GM19397 (cell line): ENCODE data around the gene SH2D2A.

Experiments
- ATAC-seq: cut with Tn5 transposase; IDR thresholded peaks from one replicate; pipeline ENCODE4 v1.9.1; 2021; ENCODE audit warnings: mild to moderate bottlenecking, moderate library complexity; ENCODE audit not compliant: unreplicated experiment

SH2D2A gene

DNA sequence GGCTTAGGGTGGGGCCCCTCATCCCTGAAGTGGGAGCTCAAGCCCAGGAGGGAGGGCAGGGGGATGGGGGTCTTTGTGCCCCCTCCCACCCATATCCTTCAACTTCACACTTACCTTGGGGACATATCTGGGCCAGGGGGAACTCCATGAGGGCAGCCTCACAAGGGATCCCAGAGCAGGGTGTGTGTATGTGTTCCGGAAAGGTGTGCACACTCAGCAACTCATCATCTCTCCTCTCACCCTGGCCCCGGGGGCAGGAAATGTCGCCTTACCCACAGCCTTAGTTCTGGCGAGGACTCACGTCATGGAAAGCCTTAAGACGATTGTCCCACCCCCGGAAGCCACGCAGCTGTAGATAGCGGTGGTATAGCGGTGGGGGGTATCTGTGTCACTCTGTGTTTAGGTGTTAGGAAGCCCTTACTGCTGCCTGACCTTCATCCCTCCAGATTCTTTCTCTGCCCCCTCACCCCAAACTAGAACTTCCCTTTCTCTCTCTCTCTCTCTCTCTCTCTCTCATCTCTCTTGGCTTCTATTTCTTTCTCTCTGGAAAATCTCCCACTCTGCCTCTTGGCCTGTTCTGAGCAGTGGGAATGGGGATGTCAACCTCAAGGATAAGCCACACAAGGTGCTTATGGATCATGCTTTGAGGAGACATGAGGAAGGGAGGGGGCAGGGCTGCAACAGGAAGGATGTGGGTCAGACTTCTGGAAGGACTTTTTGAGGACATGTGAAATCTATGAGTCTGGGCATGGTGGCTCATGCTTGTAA lies at the start of gene SH2D2A:
SH2D2A (minus strand) TSS at position 288 of the 768 bp plus-strand sequence; CDS start at position 148, 140 bp downstream.
- peak; percentile 65 for ATAC-seq

GRCh38 chr1:156865865-156866248 lies 49.2 kb upstream of the SH2D2A start:
- no peak for ATAC-seq

- ATAC-seq: no peak
These were observed 48.6 kb upstream of the SH2D2A start for GRCh38 chr1:156865258-156865657.

GRCh38 chr1:156864796-156865195 lies 48.1 kb upstream of the SH2D2A start:
- ATAC-seq: no peak

DNA sequence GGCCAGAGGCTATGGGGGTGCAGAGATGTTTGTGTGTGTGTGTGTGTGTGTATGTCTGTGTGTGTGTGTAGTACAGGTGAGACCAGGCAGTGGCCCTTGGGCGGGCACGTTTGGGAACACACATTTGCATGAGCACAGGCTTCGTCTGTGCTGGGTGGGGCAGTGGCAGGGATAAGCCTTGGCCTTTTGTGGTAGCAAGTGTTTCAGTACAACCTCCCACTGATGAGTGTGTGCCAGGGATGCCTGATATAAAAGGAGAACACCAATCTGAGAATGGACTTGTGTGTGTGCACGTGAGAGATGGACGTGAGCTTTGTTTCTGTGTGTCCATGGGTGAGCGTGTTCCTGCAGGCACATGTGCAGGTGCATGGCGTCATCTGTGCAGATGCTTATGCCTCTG lies 47.0 kb upstream of the SH2D2A start:
- ATAC-seq: no peak

- ATAC-seq: no peak
These were observed 46.5 kb upstream of the SH2D2A start for GRCh38 chr1:156862997-156863599.

DNA sequence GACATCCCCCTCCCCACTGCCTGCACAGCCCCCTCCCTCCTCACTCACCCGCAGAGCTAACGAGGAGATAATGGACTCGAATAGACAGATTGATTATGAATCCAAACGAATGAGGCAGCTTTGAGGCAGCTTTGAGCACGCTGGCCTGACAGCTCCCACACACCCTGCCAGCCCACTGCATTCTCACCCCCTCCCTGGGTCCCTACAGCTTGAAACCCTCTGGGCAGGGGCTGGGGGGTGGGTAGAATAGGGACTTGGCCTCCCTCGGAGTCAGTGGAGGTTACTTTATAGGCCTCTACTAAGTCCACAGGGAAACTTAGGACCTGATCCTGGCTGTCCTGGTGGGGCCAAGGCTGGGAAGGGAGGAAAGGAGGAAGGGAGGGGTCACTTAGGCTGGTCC lies 45.9 kb upstream of the SH2D2A start:
- no peak for ATAC-seq

DNA sequence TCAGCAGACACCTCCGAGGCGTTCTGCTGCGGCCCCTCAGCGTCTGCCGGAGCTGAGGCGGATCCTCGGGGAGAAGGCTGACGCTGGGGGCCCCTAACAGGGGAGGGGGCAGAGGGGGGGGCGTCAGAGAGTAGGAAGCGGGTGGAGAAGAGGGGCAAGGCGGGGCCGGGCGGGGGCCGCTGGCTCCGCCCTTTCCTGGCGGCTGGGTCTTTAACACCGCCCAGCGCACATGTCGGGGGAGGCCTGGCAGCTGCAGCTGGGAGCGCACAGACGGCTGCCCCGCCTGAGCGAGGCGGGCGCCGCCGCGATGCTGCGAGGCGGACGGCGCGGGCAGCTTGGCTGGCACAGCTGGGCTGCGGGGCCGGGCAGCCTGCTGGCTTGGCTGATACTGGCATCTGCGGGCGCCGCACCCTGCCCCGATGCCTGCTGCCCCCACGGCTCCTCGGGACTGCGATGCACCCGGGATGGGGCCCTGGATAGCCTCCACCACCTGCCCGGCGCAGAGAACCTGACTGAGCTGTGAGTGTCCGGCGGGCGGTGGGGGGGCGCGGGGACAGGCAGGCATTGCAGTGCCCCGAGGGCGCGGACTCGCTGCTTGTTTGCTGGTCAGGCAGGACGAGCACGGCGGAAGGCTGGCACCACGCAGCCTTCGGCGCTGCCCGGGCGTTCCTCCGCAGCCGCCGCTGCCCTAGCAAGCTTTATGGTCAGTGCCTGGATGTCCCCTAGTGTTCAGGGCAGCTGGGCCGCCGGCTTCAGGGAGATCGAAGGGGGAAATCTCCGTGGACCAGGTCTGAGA lies 44.2 kb upstream of the SH2D2A start, which contains the start of gene NTRK1:
NTRK1 (plus strand) TSS at position 238 of the 796 bp plus-strand sequence; CDS start at position 308, 70 bp downstream.
- peak; percentile 47 for ATAC-seq

DNA sequence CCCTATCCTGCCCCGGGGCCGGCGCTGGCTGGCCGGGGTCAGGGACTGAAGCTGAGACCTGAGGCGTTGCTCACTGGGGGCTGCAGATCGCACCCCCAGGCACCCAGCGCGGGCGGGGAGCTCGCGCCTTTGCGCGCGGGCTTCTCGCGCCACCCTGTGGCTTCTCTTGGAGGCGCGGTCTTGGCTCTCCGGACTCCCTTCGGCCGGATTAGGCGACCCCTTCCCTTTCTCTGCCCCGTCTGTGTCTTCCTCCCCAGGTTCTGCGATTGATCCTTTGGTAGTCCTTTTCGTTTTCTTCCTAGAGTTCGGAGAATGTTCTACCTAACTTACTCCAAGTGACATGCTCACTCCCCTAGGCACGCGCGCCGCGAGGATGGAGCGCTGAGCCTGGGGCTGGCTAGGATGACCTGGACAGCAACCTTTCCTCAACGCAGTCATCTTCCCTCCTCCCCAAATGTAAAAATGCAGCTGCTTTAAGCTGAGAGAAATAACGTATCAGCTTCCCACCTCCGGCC lies 43.5 kb upstream of the SH2D2A start:
- no peak for ATAC-seq

GRCh38 chr1:156859523-156860112 lies 43.0 kb upstream of the SH2D2A start:
- ATAC-seq: no peak

GRCh38 chr1:156858959-156859522 lies 42.4 kb upstream of the SH2D2A start, which contains the start of gene INSRR:
TSS of gene INSRR (minus strand) at chr1:156859117. CDS start at chr1:156858621, 496 bp downstream.
- ATAC-seq: no peak

GRCh38 chr1:156858555-156858956 lies 41.9 kb upstream of the SH2D2A start:
- no peak for ATAC-seq

DNA sequence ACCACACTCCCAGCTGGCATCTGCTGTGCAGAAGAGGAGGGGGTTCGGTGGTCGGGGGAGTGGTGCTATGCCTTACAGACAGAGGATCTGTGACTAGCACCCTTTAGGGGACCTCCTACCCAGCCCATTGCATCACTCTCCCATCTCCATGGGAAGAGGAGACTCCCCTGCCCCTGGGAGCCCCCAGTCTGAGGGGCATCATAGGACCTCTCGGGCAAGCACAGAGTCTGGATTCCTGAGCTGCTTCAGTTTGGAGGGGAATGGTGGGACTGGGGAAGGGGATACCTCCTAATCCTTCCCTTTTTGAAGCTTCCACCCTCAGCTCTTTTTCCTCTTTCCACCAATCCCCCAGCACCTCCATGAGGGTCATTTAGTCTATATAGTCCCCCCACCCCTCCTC lies 40.9 kb upstream of the SH2D2A start:
- no peak for ATAC-seq

DNA sequence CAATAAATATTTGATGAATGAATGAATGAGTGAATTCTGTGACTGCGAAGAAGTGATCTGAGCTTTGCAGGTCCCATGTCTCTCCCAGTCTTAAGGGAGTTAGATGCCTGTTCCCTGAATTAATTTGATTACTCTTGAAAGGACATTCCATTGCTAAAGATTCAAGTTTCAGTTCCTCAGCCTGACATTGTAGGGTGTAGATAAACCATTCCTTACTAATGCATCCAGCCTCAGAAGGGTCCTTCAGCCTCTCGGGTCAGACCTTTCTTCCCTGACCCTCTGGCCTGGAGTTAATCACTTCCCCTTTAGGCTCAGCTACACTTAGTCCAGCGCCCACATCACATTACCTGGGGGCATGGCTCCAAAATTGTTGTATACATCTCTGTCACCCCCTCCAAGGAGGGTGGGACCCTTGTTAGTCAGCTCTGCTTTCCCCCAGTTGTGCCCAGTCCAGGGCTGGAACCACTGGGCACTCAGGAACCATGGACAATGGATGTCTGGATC lies 39.7 kb upstream of the SH2D2A start:
- ATAC-seq: no peak

DNA sequence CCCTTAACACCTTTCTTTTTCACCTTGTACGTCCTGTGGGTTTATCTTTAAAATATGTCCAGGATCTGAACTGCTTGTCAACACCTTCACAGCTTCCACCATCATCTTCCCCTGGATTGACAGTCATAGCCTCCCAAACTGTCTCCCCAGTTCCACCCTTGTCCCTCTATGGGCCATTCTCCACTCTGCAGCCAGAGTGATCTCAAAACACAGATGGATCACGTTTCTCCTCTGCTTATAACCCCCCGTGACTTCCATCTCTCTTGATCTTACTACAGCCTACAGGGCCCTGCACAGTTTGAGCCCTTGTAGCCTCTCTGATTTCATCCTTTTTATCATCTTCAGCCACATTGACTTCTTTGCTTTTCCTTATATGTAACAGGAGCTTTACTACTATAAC lies 38.0 kb upstream of the SH2D2A start:
- no peak for ATAC-seq

GRCh38 chr1:156853761-156854160 lies 37.1 kb upstream of the SH2D2A start:
- ATAC-seq: no peak

DNA sequence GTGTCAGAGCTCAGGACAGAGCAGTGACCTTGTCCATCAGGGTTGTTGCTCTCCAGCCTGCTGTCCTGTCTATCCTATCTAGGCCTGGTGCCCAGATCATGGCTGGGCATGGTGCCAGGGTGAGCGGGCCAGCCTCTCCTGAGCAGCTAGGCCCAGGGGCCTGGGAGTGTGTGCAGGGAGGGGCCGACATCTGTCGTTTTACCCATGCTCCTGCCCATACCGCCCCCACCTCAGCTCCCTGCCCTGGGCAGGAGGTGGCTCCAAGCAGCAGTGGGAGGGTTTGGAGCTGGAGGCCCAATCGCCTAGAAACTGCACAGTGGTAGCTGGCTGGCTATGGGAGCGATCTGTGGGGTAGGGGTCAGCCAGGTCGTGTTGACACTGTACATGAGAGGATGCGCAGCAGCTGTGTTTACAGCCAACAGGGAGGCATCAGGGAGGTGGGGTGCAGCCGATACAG lies 35.8 kb upstream of the SH2D2A start:
- ATAC-seq: no peak

DNA sequence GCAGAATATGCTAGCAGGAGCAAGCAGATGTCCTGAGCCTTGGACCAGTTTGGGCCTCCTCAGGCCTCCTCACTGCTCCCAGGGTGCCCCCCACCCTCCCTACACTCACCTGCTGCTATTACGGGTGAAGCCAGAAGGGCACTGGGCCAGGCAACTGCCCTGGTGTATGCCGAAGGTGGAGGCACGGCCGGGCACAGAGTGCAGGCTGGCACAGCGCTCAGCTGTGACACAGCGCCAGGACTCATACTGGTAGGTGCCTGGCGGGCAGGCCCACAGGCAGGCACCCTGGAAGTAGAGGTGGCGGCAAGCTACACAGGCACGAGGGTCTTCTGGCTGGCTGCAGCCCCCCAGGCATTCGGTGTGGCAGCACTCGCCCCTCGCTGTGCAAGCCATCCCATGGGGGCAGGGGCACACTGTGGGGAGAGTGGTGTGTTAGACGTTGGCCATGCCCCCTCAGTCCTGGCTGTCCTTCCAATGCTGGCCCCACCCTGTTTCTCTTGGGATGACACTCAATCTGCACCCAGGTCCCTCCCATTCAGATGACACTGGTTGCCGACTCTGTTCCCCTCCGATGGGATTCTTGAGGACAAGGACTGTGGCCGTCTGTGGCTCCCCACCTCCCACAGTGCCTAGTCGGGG lies 35.2 kb upstream of the SH2D2A start:
- ATAC-seq: no peak

GRCh38 chr1:156849151-156849496 lies 32.5 kb upstream of the SH2D2A start:
- ATAC-seq: no peak
